Bone marrow (tissue), 2 donors: ENCODE measurements around the gene PRM1.
"Not testable (repeated sequence)": the region's sequence is repeated elsewhere in the genome, so short reads cannot be mapped to it uniquely, and the experiment has no call there.

Experiments
- DNase-seq, 2 donors: peaks; one replicate each; lab custom pipeline; 2025; lab: John Stamatoyannopoulos, UW

The PRM1 gene

DNA sequence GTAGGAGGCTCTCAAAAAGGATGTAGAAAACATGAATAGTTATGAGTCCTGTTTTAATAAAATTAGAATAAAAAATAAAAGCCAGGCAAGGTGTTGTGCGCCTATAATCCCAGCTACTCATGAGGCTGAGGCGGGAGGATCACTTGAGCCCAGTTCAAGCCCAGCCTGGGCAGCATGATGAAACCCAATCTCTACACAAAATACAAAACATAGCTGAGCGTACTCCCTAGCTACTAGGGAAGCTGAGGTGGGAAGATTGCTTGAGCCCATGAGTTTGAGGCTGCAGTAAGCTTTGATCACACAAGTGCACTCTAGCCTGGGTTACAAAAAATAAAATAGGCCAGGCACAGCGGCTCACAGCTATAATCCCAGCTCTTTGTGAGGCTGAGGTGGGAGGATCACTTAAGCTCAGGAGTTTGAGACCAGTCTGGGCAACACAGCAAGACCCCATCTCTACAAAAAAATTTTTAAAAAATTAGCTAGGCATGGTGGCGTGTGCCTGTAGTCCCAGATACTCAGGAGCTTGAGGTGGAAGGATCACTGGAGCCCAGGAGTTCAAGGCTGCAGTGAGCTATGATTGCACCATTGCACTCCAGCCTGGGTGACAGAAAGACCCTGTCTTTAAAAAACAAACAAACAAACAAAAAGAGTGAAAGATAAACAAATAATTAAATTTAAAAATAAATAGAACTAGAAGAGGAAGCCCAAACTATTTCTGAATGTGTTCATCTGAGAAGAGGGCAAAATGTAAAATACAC, 17.2 kb upstream of the PRM1 start:
- no peak for DNase-seq

GRCh38 chr16:11297492-11298142, 16.5 kb upstream of the PRM1 start:
- DNase-seq: peak in 1 of 2 donors; percentile 93

DNA sequence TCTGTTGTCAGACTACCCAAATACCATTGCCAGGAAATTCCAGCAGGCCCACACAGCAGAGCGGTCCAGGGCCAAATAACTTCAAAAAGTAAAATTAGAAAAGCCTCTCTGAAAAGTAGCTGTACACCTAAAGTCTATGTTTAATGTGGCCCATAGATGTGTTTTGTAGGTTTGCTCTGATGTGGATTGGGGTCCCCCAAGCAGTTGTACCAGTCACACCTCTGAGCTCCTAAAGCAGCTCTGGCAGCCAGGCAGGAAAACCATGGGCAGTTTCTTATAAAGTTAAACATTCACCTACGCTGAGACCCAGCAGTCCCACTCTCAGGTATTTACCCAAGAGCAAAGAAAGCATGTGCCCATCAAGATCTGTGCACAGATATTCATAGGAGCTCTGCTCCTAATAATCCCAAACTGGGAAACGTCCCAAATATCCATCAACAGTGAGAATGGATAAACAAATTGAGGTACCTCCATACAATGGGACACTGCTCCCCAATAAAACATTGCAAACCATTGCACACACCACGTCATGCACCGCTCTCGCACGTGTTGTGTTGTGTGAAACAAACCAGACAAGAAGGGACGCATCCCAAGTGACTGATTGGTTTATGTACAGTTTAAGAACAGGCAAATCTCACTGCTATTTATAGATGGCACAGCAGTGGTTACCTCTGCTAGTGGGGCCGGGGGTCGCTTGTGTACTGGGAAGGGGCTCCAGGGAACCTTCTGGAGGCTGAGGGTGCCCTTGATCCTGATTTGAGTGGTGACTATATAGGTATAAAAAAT, 15.8 kb upstream of the PRM1 start:
- DNase-seq: no peak

DNA sequence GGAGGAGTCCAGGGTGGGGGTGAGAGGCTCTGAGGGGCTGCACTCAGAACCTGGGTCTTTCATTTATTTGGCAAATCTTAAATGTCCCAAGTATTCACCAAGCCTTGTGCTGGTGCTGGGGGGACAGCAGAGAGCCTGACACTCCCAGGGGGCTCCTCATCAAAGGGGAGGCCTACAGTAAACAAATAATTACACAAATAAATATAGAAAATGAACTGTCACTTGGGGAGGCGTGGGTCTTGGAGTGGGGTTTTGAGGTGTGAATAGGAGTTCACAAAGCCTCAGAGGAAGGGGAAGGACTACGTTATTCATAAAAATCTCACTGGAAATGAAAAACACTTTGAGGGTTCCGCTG, 15.2 kb upstream of the PRM1 start:
- no peak for DNase-seq

DNA sequence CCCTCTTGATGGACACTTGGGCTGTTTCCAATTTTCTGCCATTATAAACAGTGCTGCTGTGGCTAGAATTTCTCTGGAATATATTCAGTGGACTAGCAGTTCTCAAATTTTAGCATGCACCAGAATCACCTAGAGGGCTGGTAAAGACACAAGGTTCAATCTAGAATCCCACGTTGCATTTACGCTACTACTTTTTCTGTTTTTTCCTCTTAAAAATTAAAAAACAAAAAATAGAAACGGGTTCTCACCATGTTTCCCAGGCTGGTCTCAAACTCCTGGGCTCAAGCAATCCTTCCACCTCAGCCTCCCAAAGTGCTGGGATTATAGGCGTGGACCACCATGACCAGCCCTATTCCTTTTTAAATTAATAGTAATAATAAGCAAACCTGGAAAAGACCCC, 14.5 kb upstream of the PRM1 start:
- DNase-seq: no peak

DNA sequence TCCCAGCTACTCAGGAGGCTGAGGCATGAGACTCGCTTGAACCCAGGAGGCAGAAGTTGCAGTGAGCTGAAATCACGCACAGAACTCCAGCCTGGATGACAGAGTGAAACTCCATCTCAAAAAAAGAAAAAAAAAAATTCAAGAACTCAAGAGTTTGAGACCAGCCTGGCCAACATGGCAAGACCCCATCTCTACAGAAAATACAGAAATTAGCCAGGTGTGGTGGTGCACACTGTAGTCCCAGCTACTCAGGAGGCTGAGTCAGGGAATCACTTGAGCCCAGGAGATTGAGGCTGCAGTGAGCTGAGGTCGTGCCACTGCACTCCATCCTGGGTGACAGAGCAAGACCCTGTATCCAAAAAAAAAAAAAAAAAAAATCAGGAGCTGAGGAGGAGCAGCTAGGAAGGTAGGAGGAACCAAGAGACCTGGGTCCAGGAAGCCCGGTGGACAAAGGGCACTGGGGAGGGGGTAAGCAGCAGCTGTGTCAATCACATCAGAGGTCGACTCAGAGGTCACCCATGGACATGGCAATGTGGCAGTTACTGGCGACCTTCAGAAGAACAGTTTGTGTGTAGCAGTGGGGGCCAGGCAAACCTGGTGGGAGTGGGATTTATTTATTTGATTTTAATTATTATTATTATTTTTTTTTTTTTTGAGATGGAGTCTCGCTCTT, 11.1 kb upstream of the PRM1 start:
- DNase-seq: no peak

DNA sequence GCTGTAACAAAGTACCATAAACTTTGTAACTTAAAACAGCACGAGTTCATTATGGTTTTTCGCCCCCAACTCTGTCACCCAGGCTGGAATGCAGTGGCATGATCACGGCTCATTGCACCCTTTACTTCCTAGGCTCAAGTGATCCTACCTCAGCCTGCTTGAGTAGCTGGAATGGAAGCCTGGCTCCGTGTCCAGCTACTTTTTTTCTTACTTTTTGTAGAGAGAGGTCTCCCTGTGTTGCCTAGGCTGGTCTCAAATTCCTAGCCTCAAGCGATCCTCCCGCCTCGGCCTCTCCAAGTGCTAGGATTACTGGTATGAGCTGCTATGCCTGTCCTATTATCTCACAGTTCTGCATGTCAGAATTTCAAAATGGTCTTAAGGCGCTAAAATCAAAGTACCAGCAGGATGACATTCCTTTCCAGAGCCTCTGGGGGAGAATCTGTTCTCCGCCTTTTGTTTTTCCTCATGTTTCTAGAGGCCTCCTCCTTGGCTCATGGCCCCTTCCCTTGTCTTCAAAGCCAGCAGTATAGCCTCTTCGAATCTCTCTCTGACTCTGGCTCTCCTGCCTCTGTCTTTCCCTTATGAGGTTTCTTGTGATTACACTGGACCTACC, 10.1 kb upstream of the PRM1 start:
- no peak for DNase-seq

GRCh38 chr16:11290102-11290893, 9.2 kb upstream of the PRM1 start:
- DNase-seq: no peak

DNA sequence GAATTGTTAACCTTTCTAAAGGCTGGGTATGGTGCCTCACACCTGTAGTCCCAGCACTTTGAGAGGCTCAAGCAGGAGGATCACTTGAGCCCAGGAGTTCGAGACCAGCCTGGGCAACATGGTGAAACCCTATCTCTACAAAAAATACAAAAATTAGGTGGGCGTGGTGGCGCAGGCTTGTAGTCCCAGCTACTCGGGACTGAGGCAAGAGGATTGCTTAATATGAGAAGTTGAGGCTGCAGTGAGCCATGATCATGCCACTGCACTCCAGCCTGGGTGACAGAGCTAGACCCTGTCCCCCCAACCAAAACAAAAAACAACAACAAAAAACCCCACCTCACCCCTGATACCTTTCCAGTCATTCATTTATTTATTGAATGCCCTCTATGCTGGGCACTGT, 8.6 kb upstream of the PRM1 start:
- not testable (repeated sequence) for DNase-seq

DNA sequence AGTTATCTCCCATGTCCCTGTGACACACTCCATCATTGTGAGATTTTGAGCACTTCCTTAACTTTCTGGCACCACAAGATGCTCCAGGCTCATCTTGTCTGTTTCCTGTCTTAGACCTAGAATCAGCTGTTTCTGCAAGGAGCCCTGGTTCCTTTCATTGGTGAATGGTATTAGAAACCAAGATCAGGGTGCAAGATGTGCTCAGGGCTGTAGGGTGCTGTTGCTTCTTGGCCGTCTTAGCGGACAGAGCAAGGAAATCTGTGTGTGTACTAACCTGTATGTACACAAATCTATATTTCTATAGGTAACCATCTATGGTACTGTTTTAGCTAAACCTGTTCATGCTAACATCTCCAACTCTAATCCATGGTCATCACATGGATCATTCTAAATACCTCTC, 8.1 kb upstream of the PRM1 start:
- no peak for DNase-seq

DNA sequence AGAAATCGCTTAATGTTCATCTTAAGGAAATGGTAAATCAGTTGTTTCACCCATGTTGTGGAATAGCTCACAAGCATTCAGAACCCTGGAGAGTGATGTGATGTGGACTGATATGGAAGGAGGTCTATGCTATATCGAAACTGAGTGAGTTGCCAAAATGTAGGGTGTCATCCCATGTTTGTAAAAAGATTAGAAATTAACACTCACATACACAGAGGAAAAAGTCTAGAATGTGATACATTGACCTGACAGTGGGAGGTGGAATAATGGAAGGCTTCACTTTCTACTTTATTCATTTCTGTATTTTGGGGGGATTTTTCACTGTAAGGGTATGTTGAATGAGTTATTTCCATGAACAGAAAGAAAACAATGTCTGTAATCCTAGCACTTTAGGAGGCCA, 4.7 kb upstream of the PRM1 start:
- DNase-seq: no peak

GRCh38 chr16:11283820-11284248, 2.7 kb upstream of the PRM1 start:
- DNase-seq: no peak

DNA sequence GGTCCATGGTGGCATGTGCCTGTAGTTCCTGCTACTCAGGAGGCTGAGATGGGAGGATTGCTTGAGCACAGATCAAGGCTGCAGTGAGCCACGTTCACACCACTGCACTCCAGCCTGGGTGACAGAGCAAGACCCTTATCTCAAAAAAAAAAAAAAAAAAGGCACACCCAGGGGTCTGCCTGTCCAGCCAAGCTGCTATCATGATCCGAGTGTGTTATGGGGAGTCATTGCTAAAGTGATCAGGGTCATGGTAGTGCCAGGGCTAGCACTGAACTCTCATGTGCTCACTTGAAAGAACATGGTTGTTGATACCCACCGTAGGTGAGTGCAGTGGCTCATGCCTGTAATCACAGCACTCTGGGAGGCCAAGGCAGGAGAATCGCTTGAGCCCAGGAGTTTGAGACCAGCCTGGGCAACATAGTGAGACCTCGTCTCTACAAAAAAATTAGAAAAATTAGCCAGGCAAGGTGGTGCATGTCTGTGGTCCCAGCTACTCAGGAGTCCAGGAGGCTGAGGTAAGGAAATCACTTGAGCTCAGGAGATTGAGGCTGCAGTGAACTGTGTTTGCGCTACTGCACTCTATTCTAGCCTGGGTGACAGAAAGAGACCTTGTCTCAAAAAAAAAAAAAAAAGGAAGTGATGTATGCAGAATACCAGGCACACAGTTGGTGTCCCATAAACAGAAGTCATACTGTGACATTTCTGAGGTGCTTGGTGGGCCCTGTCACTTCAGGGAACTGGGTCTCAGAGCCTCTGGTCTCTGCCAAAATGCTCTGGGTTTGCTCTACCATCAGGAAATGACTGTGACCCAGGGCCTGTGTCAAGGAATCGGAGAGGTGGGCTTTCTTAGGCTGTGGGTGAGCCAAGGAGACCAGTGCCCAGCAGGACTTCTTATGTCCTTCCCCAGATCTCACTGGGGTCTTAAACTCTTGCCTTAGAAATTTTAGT, 2.2 kb downstream of the PRM1 start:
- DNase-seq: peak in 1 of 2 donors; percentile 24

DNA sequence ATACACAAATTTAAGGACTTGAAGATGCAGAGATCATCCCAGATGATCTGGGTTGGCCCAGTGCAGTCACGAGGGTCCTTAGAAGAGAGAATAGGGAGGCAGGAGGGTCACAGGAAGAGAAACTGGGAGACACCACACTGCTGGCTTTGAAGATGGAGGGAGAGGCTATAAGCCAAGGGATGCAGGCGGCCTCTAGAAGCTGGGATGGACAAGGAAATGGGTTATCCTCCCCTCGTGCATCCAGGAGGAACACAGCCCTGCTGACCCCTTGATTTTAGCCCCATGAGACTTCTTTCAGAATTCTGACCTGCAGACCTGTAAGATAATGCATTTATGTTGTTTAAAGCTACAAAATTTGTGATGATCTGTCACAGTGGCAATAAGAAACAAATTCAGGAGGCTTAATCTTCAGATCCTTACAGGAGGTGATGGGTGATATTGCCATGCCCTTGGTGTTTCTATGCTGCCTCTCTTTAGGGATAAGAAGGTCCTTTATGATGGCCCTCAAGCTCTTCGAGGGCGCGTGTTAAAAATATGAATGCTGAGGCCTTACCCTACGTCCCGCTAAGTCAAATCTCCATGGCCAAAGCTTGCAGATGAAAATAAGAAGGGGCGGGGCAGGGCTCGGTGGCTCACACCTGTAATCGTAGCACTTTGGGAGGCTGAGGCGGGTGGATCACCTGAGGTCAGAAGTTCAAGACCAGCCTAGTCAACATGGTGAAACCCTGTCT, 3.4 kb downstream of the PRM1 start:
- DNase-seq: no peak

DNA sequence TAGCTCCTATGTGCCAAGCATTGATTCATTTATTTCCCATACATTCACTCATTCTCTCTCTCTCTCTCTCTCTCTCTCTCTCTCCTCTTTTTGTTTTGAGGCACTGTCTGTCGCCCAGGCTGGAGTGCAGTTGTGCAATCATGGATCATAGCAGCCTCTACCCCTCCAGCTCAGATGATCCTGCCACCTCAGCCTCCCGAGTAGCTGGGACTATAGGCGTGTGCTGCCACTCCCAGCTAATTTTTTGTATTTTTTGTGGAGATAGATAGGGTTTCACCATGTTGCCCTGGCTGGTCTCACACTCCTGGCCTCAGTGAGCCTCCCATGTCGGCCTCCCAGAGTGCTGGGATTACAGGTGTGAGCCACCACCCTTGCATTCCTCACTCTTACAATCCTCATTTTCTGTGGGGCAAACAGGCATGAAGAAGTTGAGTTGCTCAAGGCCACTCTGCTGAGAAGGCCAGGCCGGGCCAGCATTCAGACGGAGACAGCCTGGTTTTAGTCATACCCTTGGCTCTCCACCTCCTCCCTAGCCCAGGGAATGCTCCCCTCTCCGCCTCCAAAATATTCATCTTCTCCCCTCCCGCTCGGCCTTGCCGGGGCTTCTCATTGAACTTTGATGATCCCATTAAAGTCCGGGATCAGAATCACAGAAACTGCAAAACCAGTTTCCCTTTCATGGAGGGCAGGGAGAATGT, 4.1 kb downstream of the PRM1 start:
- DNase-seq: no peak

- DNase-seq: no peak
Observed at GRCh38 chr16:11276143-11276895, 4.8 kb downstream of the PRM1 start, which contains the start of gene PRM2. TSS of gene PRM2 (minus strand) at chr16:11276480. CDS start at chr16:11276370, 110 bp downstream.

DNA sequence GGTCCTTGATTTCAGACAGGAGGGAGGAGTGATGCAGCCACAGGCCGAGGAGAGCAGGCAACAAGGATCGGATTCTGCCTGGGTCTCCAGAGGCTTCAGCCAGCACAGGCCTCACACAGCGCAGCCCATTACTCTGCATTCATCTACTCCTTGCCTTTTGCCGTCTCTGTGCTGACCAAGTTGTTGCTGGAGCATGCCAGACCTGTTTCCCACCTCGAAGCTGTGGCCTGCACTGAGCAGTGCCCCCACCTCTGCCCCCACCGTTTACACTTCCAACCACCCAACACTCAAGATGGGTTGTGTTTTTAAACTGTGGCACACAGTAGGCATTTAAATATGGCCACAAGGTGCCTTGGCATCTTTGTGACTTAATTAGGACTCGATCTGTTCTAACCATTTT, 6.2 kb downstream of the PRM1 start:
- no peak for DNase-seq
